OCI-LY3 (cell line): Measurements from ENCODE around the gene METTL1.

ENCODE experiments used
- H2AFZ ChIP-seq: fragments of 200-600, 300-600 bp; shearing (Covaris generic); 2 replicates; pipeline ENCODE4 v1.6.0; 2014; ENCODE audit warnings: antibody characterized with exemption, low read depth, low read length
- H3K27ac ChIP-seq: fragments of 200-600, 300-600 bp; sonication (generic); 2 replicates; pipeline ENCODE4 v1.5.1; 2014; ENCODE audit warnings: mild to moderate bottlenecking, low read length, moderate library complexity, mixed read lengths
- H3K27me3 ChIP-seq: fragments of 200-600, 300-600 bp; sonication (generic); 2 replicates; pipeline ENCODE4 v1.6.1; 2014; ENCODE audit warnings: low read depth, low read length, mixed read lengths
- H3K36me3 ChIP-seq: fragments of 200-600, 300-600 bp; sonication (generic); replicated peaks from 2 replicates; pipeline ENCODE3; 2014; ENCODE audit warnings: low read depth, low read length, mixed read lengths
- H3K4me1 ChIP-seq: fragments of 300-600, 200-600 bp; sonication (generic); 2 replicates; pipeline ENCODE4 v1.6.1; 2014; ENCODE audit warnings: low read length, mixed read lengths
- H3K4me2 ChIP-seq: fragments of 200-600, 300-600 bp; sonication (generic); 2 replicates; pipeline ENCODE4 v1.6.1; 2014; ENCODE audit warnings: low read length, mixed read lengths
- H3K4me3 ChIP-seq: fragments of 300-600, 200-600 bp; sonication (generic); 2 replicates; pipeline ENCODE4 v1.5.1; 2014; ENCODE audit warnings: antibody characterized with exemption, mild to moderate bottlenecking, low read length, moderate library complexity
- H3K79me2 ChIP-seq: fragments of 300-600, 200-600 bp; shearing (Covaris generic); 2 replicates; pipeline ENCODE4 v1.6.1; 2014; ENCODE audit warnings: mild to moderate bottlenecking, low read length, mixed read lengths
- H3K9ac ChIP-seq: fragments of 300-600, 200-600 bp; shearing (Covaris generic); 2 replicates; pipeline ENCODE4 v1.6.0; 2014; ENCODE audit warnings: mild to moderate bottlenecking, low read length, moderate library complexity
- H3K9me3 ChIP-seq: fragments of 200-600, 300-600 bp; shearing (Covaris generic); 2 replicates; pipeline ENCODE4 v1.6.1; 2014; ENCODE audit warnings: low read length, mixed read lengths; ENCODE audit not compliant: insufficient read depth
- H4K20me1 ChIP-seq: fragments of 200-600, 300-600 bp; sonication (generic); 2 replicates; pipeline ENCODE4 v1.6.1; 2016; ENCODE audit warnings: low read length, mixed read lengths; ENCODE audit not compliant: insufficient read depth
- EZH2phosphoT487 ChIP-seq: fragments of 200-600 bp; shearing (Covaris generic); IDR thresholded peaks from 2 replicates; pipeline ENCODE4 v1.6.1; 2018; ENCODE audit warnings: antibody characterized with exemption, mixed run types, low read depth
- TF ChIP-seq, protein P1 (sequence below): fragments of 200-600, 300-600 bp; sonication (generic); IDR thresholded peaks from 2 replicates; pipeline ENCODE4 v1.5.1; 2014; ENCODE audit warnings: antibody characterized with exemption, low read length, low read depth

The METTL1 gene

GRCh38 chr12:57771236-57771872 is 551 bp downstream of the METTL1 start:
- no peaks in the 10 kb centered on the region for H4K20me1 ChIP-seq
- H3K9me3 ChIP-seq: no peaks in the 10 kb centered on the region
- H3K4me1 ChIP-seq: peaks cover 9% of the 10 kb centered on the region
- no peak for TF ChIP-seq EZH2phosphoT487
- TF ChIP-seq, protein P1, sequence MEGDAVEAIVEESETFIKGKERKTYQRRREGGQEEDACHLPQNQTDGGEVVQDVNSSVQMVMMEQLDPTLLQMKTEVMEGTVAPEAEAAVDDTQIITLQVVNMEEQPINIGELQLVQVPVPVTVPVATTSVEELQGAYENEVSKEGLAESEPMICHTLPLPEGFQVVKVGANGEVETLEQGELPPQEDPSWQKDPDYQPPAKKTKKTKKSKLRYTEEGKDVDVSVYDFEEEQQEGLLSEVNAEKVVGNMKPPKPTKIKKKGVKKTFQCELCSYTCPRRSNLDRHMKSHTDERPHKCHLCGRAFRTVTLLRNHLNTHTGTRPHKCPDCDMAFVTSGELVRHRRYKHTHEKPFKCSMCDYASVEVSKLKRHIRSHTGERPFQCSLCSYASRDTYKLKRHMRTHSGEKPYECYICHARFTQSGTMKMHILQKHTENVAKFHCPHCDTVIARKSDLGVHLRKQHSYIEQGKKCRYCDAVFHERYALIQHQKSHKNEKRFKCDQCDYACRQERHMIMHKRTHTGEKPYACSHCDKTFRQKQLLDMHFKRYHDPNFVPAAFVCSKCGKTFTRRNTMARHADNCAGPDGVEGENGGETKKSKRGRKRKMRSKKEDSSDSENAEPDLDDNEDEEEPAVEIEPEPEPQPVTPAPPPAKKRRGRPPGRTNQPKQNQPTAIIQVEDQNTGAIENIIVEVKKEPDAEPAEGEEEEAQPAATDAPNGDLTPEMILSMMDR: no peak
- H3K79me2 ChIP-seq: peaks cover 12% of the 10 kb centered on the region
- 0 out of 2 replicates have a peak overlapping the region, but pooled peaks have one; percentile 44 for H2AFZ ChIP-seq
- H3K36me3 ChIP-seq: peaks cover 29% of the 10 kb centered on the region
- H3K4me3 ChIP-seq: peak overlapping the region; percentile 78
- H3K9ac ChIP-seq: peak overlapping the region; percentile 77
- H3K4me2 ChIP-seq: peak overlapping the region; percentile 80
- no peaks in the 10 kb centered on the region for H3K27me3 ChIP-seq
- peak overlapping the region; percentile 70 for H3K27ac ChIP-seq

GRCh38 chr12:57770734-57771133 is 1.2 kb downstream of the METTL1 start:
- Histone ChIP-seq H2AFZ (no peak overlapping the region), H4K20me1 (no peaks in the 10 kb centered on the region), H3K9ac (peak overlapping the region; percentile 77; the same call in 1 of the 2 replicates), H3K4me1 (peaks cover 9% of the 10 kb centered on the region), H3K27me3 (no peaks in the 10 kb centered on the region), H3K4me3 (peak overlapping the region; percentile 78), H3K27ac (no peak overlapping the region), H3K79me2 (peaks cover 12% of the 10 kb centered on the region), H3K9me3 (no peaks in the 10 kb centered on the region), H3K4me2 (peak overlapping the region; percentile 80), H3K36me3 (peaks cover 29% of the 10 kb centered on the region)
- no peak for TF ChIP-seq EZH2phosphoT487
- TF ChIP-seq, protein P1: no peak

GRCh38 chr12:57769594-57769993 is 2.3 kb downstream of the METTL1 start:
- Histone ChIP-seq H3K36me3 (peaks cover 29% of the 10 kb centered on the region), H3K4me2 (no peak overlapping the region), H3K9me3 (no peaks in the 10 kb centered on the region), H3K4me3 (no peak overlapping the region), H3K27ac (no peak overlapping the region), H3K27me3 (no peaks in the 10 kb centered on the region), H3K4me1 (peaks cover 13% of the 10 kb centered on the region), H3K79me2 (peaks cover 12% of the 10 kb centered on the region), H2AFZ (no peak overlapping the region), H4K20me1 (no peaks in the 10 kb centered on the region), H3K9ac (no peak overlapping the region)
- no peak for TF ChIP-seq EZH2phosphoT487
- TF ChIP-seq, protein P1: no peak

DNA sequence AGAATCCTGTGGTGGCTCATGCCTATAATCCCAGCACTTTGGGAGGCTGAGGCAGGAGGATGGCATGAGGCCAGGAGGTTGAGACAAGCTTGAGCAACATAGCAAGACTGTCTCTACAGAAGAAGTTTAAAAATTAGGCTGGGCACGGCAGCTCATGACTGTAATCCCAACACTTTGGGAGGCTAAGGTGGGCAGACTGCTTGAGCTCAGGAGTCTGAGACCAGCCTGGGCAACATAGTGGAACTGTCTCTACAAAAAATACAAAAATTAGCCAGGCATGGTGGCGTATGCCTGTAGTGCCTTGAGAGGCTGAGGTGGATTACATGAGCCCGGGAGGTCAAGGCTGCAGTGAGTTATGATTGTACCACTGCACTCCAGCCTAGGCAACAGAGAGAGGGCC is 4.0 kb downstream of the METTL1 start:
- Histone ChIP-seq H3K27me3 (no peaks in the 10 kb centered on the region), H3K79me2 (peaks cover 12% of the 10 kb centered on the region), H2AFZ (no peak overlapping the region), H3K9ac (no peak overlapping the region), H3K4me3 (no peak overlapping the region), H3K9me3 (no peaks in the 10 kb centered on the region), H3K27ac (no peak overlapping the region), H4K20me1 (no peaks in the 10 kb centered on the region), H3K36me3 (peaks cover 29% of the 10 kb centered on the region), H3K4me1 (peaks cover 10% of the 10 kb centered on the region), H3K4me2 (no peak overlapping the region)
- TF ChIP-seq, protein P1: no peak
- TF ChIP-seq EZH2phosphoT487: no peak
